Islet precursor cell (in vitro differentiated cells): Measurements from ENCODE around the gene ZNF483.
"Not testable (repeated sequence)": the region's sequence is repeated elsewhere in the genome, so short reads cannot be mapped to it uniquely, and the experiment has no call there.

ENCODE experiments used
- DNase-seq: peaks from one replicate; pipeline ENCODE4 v3.0.0-alpha.2; 2018

Gene ZNF483

GRCh38 chr9:111548623-111549022, 23.6 kb downstream of the ZNF483 start:
- no peak for DNase-seq

DNA sequence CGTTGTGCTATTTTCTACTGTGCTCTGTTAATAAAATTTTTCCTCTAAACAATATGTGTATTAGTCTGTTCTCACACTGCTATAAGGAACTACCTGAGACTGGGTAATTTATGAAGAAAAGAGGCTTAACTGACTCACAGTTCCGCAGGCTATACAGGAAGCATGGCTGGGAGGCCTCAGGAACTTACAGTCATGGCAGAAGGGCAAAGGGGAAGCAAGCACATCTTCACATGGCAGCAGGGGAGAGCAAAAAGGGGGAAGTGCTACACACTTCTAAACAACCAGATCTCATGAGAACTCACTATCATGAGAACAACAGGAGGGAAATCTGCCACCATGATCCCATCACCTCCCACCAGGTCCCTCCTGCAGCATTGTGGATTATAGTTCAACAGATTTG, 30.4 kb downstream of the ZNF483 start:
- not testable (repeated sequence) for DNase-seq

DNA sequence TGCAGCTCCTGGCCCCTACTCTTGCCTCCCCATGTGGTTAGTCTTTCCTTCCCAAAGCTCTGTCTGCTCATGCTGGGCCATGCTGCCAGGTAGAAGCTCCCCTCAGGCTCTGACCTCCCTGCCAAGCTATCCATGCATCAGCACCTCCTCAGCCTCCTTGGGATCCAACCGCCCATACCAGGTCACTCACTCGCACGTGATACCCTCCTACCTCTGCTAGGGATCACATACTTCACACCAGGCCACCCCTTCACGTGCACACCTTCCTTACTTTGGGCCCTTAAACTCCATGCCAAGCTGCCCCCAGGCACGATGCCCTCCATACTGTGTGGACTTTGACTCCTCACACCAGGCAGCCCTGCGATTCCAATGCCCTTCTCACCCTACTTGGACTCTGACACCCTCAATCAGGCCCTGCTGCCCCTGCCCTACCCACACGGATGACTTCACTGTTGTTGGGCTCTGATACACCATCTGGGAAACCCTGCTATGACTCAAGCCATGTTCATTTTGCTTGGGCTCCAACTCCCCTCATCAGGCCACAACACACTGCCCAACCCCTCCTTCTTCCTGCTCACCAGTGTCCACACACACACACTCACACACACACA, 34.1 kb downstream of the ZNF483 start:
- DNase-seq = no peak

DNA sequence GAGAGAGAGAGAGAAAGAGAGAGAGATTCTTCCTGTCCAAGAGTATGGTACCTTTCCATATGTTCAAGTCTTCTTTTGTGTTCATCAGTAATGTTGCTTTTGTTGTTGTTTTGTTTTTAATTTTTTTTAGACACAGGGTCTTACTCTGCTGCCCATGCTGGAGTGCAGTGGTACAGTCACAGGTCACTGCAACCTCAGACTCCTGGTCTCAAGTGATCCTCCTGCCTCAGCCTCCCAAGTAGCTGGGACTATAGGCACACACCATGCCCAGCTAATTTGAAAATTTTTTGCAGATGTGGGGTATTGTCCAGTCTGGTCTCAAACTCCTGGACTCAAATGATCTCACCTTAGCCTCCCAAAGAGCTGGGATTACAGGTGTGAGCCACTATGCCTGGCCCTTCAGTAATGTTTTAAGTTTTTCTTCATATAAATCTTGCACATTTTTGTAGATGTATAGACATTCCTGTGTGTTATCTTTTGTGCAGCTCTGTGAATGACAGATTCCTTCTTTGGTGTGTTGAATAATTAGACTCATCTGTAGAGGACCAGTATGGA, 36.3 kb downstream of the ZNF483 start:
- no peak for DNase-seq

DNA sequence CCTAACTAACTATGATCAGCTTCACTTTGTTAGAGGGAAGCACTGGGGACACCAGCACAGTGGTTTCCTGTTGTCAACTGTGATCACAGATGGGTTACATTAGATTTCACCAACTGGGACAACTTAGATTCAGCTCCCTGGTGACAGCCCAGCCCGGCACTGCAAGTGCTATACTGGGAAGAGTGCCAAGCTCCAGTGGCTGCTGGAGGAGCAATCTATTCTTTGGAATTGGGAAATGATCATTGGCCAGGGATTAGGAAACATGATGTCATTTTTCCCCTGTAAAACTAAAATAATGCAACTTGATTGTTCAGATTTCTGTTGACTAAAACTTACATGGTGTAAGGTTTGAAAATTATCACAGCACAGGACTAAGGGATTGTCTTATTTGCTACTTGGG, 41.3 kb downstream of the ZNF483 start:
- no peak for DNase-seq

- not testable (repeated sequence) for DNase-seq
Measured at GRCh38 chr9:111568127-111568526, 43.1 kb downstream of the ZNF483 start.

- no peak for DNase-seq
Measured at GRCh38 chr9:111572950-111573604, 48.1 kb downstream of the ZNF483 start.

DNA sequence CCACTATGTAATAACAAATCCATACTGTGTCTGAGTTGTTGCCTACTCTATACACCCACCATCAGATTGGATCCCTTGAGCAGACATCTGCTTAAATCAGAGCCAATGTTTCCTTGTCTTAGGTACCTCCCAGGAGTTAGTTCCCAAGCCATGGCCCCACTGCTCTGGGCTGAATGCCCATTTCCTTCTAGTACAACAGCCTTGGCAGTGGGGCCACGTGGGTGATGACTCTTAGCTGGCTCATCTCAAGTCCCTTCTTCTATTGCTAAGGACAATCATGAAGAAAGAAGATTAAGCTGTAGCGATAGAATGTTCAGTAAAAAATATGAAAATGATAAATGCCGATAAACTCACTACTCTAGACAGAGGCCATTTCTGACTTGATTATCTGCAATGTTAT, 57.9 kb downstream of the ZNF483 start:
- DNase-seq = no peak

DNA sequence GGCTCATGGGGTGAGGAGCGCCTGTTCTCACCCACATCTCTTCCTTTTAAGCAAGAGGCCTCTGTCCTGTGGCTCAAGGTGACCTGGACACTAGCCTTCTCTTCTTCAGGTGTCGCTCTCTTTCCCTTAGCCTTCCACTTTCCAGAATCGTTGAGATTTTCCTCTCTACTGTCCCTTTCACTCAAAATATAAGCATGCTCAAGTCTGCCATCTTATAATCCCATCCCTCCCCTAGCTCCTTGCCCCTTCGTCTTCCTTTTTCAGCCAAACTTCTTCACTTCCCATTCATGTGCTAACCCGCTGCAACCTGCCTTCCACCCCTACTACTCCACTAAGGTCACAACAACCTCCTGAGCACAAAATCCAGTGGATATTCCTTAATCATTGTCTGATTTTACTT, 61.4 kb downstream of the ZNF483 start:
- no peak for DNase-seq

DNA sequence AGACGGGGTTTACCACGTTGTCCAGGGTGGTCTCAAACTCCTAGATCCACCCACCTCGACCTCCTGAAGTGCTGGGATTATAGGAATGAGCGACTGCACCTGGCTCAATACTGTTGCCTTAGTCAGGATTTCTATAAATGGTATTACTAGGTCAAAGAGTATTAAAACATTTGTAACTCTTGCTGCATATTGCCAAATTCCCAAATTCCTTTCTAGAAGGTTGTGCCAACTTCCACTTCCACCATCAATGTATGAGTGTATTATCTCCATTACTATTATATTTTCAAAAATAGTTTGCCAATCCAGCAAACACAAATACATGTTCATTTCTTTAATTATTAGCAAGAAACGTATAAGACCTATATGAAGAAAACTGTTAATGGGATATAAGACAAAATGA, 63.9 kb downstream of the ZNF483 start:
- no peak for DNase-seq

DNA sequence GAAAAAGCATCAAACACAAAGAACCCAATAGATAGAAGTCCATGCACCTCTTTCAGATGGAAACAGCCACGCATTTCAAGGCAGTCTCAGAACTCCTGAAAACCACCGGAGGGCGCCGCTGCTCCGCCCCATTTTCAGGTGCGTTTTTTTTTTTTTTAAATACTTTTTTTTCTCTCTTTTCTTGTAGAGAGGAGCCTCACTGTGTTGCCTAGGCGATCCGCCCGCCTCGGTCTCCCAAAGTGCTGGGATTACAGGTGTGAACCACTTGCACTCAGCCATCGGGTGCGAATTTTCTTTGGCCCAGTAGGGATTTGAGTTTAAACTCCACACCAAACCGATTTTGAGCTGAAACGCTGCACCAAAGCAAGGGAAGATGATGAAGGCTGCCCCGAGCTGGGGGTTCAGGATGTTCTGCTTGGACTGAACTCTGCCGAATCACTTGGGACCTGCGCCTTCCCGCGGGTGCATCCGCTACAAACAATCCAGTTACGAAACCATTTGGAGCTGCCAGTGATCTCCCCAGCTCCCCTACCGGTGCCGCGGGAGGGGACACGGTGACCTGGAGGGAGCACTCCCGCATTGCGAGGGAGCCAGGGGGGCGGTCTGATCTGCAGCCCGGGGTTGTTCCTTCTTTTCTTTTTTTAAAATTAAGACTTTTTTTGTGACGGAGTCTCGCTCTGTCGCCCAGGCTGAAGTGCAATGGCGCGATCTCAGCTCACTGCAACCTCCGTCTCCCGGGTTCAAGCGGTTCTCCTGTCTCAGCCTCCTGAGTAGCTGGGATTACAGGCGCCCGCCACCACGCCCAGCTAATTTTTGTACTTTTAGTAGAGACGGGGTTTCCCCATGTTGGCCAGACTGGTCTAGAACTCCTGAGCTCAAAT, 73.1 kb downstream of the ZNF483 start:
- peak; percentile 77 for DNase-seq

GRCh38 chr9:111598733-111599091, 73.7 kb downstream of the ZNF483 start:
- no peak for DNase-seq

- DNase-seq = peak; percentile 94
Measured at GRCh38 chr9:111599092-111599954, 74.3 kb downstream of the ZNF483 start, which contains the start of gene PTGR1. Gene PTGR1 (minus strand): TSS chr9:111599647. CDS start chr9:111597422, 2,225 bp downstream.

DNA sequence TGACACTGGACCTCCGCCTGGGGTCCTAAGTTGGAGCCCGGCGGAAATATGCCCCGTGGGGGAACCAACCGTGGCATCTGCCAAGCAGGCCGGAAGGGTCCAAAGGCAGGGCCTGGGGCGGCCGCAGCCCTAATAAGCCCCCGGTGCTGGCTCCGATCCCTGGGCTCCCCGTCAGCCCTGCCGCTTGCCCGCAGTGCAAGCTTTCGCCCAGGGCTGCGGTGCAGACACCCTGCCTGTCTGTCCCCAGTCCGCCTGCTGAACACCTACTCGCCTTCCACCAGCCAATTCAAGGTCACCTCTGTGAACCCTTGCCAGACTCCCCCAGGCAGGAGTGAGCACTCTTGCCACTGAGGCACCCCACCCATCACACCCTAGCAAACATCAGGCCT, 75.0 kb downstream of the ZNF483 start:
- peak; percentile 58 for DNase-seq

DNA sequence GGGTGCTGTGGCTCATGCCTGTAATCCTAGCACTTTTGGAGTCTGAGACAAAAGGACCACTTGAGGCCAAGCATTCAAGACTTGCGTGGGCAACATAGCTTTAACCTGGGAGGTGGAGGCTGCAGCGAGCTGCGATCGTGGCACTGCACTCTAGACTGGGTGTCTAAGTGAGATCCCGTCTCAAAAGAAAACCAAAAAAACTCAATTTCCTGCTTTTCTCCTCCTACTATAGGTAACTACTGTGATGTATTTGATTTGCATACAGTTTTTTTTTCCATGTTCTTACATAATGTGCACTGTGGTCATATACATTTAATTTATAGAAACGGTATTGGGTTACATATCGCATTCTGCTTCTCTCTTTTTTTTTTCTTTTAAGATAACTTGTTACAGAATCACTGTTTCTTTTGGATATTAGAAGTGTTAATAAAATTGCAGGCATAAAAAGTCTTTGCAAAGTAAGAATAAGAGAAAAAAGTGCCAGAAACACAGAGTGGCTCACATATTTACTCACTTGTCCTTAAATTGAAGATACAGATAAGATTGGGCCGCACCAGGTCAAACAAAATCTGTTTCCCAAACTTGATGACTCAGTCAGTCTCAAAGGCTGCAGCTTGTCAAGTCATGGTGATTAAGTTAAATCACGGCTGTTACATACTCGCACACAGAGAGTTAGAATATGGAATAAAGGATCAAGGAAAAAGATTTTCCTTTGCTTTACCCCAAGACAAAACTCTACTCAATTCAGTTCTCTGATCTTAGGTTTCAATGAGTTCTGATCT, 76.4 kb downstream of the ZNF483 start:
- no peak for DNase-seq

DNA sequence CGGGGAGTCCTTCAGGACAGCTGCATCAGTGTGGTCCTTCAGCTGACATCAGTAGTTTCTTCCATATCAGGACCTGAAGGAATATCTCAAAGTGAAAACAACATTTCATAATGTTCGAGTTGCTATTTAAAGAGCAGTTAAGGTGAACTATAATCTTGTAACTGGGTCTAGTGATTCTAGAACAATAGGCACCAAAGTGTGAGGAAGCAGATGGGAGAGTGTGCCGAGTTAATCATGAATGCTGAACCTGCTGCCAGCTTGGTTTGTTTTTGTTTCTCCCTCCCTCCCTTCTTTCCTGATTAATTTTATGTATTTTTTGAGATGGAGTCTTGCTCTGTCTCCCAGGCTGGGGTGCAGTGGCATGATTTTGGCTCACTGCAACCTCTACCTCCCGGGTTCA, 78.1 kb downstream of the ZNF483 start:
- no peak for DNase-seq

- no peak for DNase-seq
Measured at GRCh38 chr9:111604054-111604615, 79.2 kb downstream of the ZNF483 start.

GRCh38 chr9:111605041-111605559, 80.1 kb downstream of the ZNF483 start:
- no peak for DNase-seq

GRCh38 chr9:111610149-111610548, 85.2 kb downstream of the ZNF483 start:
- DNase-seq = no peak

DNA sequence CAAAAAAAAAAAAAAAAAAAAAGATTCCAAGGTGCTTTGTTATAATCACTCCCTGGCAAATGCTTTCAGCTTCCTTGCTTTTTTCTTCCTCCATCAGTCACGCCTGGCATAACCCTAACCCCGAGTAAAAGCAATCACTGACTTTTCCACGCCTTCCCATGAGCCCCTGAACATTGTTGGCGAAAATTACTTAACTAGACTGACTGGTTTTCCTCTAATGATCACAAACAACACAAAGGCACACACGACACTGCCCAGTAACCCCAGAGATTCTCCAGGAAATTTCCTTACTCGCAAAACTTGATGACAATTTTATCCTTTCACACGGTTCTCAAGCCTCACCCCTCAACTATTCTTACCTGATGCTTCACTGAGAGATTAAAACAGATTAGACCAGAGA, 85.9 kb downstream of the ZNF483 start:
- DNase-seq = no peak

DNA sequence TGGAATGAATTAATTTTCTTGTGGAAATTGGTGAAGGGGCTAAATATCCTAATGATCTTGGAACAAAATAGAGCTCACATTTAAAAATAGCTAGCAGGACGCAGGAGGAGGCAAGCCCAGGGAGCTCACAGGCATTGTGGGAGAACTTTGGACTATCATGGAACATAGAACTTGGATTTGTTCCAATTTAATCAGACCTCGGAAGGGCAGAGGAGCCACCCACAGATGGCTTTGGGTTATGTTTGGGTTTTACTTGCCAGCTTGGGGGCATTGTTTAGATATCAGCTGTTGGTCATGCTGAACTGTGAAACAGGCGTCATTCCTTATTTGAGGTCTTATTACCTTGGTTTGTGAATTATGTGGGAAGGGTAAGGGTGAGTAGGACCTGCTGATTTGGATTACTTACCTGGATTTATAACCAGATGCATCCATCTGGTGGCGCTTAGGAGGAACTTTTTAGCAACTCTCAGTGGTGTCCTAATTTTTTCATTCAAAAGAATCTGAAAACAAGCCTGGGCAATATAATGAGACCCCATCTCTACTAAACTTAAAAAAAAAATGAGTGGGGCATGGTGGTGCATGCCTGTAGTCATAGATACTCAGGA, 88.6 kb downstream of the ZNF483 start:
- DNase-seq = no peak
